Measurements from ENCODE around the gene PVALB.

Gene PVALB

GRCh38 chr22:36846271-36846670 is 29.4 kb upstream of the PVALB start:
- DNase-seq (ENCODE audit: low read depth in 2 of 2), result no peak

DNA sequence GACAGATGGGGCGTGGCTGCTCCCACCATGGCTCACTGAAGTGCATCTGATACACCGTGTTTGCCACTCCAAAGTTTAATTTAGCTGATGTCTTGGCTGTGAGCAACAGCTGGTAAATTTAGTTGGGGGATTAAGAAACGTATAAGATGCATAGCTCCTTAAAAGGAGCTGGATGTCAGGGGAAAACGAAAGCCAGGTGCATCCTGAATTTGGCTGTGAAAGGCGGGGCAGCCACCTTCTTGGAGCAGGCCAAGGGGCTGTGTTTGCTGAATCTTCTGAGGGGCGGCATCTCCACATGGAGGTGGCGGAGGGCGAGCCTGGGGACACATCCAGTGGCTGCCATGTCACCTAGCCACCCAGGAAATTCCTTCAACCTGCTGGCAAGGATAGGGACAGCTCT is 23.3 kb upstream of the PVALB start:
- no peak for DNase-seq (ENCODE audit: low read depth in 2 of 2)

DNA sequence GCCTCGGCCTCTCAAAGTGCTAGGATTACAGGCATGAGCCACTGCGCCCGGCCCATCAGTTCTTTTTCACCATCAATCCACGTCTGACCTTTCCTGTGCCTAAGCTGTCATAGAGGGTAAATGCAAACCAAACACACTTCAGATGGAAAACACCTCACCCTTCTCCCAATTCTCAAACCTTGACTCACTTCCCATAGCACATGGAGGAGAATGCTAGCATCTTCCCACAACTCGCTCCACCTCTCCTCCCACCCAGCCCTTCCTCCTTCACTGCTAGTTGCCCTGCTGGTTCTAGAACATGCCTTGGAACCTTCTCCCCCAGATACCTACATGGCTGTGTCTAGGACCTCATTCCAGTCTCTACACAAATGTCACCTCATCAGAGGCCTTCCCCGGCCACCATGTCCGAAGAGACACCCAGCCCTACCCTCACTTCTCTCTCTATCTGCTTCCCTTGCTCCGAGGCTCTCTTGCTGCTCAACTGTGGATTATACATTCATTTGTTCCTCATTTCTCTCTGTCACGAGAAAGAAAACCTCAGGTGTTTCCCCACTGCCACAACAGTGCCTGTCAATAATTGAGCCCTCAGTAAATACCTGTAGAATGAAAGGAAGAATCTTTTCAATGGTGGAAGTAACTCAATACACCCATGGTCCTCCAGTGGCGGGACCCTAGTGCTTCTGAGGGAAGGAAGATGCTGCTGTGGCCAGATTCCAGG is 22.7 kb upstream of the PVALB start:
- DNase-seq (ENCODE audit: low read depth in 2 of 2), result no peak

DNA sequence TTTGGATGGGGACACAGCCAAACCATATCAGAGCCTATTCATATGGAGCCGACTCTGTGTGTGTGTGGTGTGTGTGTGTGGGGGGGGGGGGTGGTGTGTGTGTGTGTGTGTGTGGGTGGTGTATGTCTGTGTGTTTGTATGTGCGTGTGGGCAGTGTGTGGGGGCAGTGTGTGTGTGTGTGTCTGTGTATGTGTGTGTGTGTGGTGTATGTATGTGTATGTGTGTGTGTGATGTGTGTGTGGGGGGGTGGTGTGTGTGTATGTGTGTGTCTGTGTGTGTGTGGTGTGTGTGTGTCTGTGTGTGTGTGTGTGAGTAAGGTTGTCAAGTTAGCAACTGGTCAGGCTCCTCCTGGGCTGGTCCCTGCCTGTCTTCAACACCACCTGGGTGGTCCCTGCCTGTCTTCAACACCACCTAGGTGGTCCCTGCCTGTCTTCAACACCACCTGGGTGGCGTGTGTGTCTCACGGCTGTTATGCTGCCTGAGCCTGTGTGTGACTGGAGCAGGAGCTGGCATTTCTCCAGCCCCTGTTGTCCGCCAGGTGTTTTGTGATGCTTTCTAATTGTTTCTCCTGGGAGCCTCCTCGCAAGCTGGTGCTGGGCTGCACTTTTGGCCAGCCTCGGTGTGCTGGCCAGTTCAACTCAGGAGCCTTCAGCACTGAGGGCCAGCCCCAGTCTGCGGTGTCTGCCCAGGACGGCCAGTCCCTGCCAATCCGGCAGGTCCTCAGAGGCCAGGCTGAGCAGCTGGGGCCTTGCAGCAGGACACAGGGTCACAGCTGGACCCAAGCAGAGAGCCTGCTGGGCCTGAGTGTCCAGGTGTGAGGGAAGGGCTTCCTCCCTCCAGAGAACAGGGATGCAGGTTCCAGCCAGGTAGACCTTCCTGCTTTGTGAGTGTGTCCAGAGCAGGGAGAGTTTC is 21.5 kb upstream of the PVALB start:
- DNase-seq (ENCODE audit: low read depth in 2 of 2), result no peak

- DNase-seq (ENCODE audit: low read depth in 2 of 2), result no peak
Observed at GRCh38 chr22:36835903-36836302, 19.1 kb upstream of the PVALB start.

DNA sequence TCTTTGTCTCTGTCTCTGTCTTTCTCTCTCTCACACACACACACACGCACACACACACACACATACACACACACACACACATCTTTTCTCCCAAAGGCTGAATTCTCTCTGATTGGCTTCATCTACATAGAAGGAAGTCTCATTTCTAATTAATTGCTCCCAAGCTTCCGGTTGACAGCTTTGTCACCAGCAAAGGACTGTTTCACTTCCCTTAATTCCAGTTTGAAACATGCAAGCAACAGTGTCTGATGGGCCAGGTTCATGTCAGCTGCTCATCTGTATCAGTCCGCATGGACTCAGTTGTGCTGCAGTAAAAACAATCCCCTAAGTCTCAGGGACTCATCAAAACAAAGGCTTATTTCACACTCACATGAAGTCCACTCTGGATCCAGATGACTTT is 16.2 kb upstream of the PVALB start:
- no peak for DNase-seq (ENCODE audit: low read depth in 2 of 2)

DNA sequence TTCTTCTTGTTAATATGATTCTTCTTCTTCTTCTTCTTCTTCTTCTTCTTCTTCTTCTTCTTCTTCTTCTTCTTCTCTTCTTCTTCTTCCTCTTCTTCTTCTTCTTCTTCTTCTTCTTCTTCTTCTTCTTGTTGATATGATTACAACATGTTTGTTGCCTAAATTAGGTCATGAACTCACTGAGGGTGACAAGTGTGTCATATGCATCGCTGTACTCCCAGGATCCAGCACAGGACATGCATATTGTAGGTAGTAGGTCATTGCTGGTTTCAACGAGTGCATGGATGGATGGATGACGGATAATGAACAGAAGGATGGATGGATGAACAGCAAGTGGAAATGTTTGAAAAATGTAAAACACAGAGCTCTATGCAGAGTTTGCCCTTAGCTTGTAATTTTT is 14.9 kb upstream of the PVALB start:
- no peak for DNase-seq (ENCODE audit: low read depth in 2 of 2)

DNA sequence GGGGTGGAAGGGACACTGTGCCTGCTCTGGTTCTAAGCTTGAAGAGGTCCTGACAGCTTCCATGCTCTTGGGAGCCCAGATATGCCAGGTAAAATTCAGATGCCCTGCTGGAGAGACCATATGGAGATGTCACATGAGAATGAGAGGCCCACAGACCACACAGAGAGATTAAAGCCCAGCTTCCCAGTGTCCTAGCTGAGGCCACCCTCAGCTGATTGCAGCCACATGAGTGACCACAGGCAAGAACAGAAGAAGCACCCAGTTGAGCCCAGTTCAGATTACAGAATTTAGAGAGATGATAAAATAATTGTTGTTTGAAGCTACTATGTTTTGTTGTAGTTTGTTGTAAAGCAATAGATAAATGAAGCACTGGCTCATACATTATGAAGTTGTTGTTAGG is 14.4 kb upstream of the PVALB start:
- no peak for DNase-seq (ENCODE audit: low read depth in 2 of 2)

GRCh38 chr22:36830601-36831000 is 13.8 kb upstream of the PVALB start:
- DNase-seq (ENCODE audit: low read depth in 2 of 2), result no peak

- no peak for DNase-seq (ENCODE audit: low read depth in 2 of 2)
Observed at GRCh38 chr22:36829370-36830002, 12.7 kb upstream of the PVALB start.

- no peak for DNase-seq (ENCODE audit: low read depth in 2 of 2)
Observed at GRCh38 chr22:36828815-36829214, 12.0 kb upstream of the PVALB start.

GRCh38 chr22:36826262-36826661 is 9.4 kb upstream of the PVALB start:
- DNase-seq (ENCODE audit: low read depth in 2 of 2), result no peak

- DNase-seq (ENCODE audit: low read depth in 2 of 2), result no peak
Observed at GRCh38 chr22:36824655-36825054, 7.8 kb upstream of the PVALB start.

GRCh38 chr22:36823186-36823839 is 6.5 kb upstream of the PVALB start:
- DNase-seq (ENCODE audit: low read depth in 2 of 2), result no peak

DNA sequence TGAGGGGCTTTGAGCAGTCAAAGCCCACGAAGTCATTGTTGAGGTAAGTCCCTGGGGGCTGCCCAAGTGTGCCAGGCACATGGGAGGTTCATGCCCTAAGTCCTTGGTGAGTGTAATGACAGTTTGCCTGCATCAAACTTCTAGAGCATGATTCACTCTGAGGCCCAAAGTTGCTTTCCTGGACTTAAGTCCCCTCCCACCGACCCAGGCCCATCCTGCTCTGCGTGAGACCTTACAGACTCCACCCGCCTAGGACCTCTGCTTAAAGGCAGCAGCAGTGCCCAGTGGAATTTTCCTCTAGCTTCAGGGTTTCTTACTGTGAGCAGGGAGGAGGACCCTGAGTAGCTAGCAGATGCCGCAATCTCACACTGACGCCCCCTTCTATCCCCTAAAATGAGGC is 5.7 kb upstream of the PVALB start:
- DNase-seq (ENCODE audit: low read depth in 2 of 2), result no peak

DNA sequence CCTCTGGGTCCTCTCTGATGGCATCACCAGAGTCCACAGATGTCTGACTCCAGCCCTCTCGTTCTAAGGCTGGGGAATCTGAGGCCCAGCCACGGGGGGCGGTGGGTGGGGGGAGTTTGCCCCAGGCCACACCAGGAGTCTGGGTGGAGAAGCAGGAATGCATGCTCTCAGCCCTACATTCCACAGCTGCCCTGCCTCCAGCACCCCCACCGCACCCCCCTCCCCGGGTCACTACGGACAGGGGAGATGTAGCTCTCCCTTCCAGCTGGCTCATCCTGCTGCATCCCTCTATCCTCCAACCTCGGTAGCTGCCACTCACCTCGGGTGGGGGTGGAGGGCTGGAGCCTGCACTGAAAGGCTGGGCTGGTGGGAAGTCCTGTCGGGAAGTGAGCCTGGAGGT is 2.3 kb upstream of the PVALB start:
- DNase-seq (ENCODE audit: low read depth in 2 of 2), result no peak

GRCh38 chr22:36818010-36818642 is 1.3 kb upstream of the PVALB start:
- no peak for DNase-seq (ENCODE audit: low read depth in 2 of 2)

DNA sequence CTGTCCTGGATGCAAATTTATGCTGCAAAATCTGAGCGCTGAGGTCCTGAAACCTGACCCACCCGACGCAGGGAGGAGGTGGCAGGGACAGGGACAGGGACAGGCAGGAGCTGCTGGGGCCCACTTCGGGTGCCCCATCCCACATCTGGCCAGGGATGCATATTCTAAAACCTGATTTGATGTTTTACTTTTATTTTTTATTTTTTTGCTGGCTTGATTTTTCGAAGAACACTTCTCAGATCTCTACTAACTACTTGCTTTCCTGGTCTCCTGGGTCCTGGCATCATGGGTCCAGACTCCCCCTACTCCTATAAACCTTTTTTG is 652 bp upstream of the PVALB start:
- DNase-seq (ENCODE audit: low read depth in 2 of 2), result no peak

- no peak for DNase-seq (ENCODE audit: low read depth in 2 of 2)
Observed at GRCh38 chr22:36816339-36816635, 548 bp downstream of the PVALB start.

DNA sequence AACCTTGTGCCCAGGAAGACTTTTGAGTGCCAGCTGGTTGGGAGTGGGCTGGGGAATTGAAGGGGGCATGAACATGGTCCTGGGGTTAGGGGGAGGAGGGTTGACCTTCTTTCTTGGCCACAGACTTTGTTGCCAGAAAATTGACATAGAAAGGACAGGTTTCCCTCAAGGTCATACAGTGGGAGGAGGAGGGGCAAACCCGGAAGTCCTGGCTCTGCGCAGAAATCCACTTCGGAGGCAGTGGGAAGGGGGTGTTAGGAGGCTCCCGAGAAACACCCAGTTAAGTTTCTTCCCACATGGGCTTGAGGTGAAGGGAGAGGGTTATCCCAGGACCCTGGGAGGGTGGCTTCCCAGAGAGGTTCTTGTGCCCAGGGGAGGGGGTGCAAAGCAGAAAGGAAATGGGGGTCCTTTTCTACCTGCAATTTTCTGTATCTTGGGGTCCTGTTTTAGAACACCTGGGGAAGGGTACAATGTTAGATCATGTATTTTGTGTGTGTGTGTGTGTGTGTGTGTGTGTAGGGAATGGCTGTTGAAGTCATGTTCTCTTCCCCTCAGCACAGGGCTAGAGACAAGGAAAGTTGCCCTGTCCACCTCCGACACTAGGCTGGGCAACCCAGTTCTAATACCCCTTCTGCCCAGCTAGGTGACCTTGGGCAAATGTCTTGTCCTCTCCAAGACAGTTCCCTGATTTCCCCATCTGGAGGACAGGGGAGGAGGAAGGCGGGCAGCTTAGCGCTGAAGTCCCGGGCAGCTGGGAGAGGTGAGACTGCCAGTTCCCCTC is 1.1 kb downstream of the PVALB start:
- no peak for DNase-seq (ENCODE audit: low read depth in 2 of 2)

DNA sequence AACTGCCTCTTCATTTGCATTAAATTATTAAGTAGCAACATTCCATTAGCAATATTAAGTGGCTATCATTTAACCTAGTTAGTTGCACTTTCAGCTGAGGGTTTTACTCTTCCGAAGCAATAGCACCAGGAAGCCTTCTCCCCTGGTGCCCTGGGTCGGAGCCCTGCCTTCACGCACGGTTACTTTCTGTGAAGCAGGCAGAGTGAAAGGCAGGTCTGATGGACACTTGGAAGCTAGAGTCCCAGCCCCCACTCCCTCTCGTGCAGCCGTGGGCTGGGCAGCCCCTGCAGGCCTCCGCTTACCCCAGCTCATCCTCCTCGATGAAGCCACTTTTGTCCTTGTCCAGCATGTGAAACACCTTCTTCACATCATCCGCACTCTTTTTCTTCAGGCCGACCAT is 2.0 kb downstream of the PVALB start:
- no peak for DNase-seq (ENCODE audit: low read depth in 2 of 2)

All from fibroblast of skin of left biceps (primary cell).